ENCODE results near the gene TRIM63. TPM values are rescaled to one million over a fixed set of nuclear protein-coding genes. Genes with fewer than 3 reads are reported as not detected.
A peak's percentile ranks its signal among the peaks of the same experiment; 100 is the strongest.

TRIM63 gene
- total and polyA plus RNA-seq, 7 donors: 74.2 to 2,937 (median 541) TPM

DNA sequence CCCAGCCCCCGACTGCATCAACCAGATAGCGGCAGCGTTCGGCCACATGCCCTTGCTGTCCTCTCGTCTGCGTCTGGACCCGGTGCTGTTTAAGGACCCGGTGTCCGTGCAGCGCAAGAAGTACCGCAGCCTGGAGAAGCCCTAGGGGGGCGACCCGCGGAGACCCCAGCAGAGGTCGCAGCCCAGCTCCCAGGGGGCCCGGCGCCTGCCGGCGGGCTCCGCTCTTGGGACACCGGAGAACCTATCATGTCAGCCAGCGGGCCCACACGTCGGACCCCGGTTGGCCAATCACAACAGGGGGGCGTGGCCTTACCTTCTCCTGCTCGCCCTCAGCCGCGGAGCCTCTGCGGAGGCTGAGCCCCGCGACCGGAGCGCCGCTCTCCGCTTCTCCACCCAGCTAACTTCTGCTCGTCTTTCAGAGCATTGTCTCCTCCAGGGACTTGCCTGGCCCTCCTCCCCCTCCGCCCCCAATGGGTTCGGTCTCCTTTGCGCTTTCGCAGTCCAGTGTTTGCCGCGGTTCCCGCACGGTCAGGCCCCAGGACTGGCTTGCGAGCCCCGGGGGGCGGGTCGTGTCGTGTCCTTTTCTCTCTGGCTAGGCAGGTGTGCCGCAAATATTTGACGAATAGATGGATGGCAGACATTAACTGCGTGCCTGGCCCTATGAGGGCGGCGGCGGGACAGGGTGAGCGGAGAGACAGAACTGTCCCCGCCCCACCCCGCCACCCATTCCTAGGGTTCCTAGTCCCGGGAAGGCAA is 32.0 kb downstream of the TRIM63 start:
- no peaks in the 10 kb centered on the region for H3K27me3 ChIP-seq (ENCODE audit: insufficient read depth in 3 of 3, low read length in 2 of 3)
- peak overlapping the region; percentile 94 for H3K27ac ChIP-seq
- H3K9me3 ChIP-seq: no peaks in the 10 kb centered on the region
- ATAC-seq (peak; percentile 75 to 80 (median 78)), DNase-seq (peak; percentile 94 to 97)
- 0 to 1% (median 1%) methylated on average over 53 to 60 of the region's 60 CpGs for WGBS, 3 donors
- peaks cover 35% of the 10 kb centered on the region for H3K4me1 ChIP-seq
- TF ChIP-seq, protein P1, sequence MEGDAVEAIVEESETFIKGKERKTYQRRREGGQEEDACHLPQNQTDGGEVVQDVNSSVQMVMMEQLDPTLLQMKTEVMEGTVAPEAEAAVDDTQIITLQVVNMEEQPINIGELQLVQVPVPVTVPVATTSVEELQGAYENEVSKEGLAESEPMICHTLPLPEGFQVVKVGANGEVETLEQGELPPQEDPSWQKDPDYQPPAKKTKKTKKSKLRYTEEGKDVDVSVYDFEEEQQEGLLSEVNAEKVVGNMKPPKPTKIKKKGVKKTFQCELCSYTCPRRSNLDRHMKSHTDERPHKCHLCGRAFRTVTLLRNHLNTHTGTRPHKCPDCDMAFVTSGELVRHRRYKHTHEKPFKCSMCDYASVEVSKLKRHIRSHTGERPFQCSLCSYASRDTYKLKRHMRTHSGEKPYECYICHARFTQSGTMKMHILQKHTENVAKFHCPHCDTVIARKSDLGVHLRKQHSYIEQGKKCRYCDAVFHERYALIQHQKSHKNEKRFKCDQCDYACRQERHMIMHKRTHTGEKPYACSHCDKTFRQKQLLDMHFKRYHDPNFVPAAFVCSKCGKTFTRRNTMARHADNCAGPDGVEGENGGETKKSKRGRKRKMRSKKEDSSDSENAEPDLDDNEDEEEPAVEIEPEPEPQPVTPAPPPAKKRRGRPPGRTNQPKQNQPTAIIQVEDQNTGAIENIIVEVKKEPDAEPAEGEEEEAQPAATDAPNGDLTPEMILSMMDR (IDR thresholded peaks at IDR 0.05): no peak
- H3K4me3 ChIP-seq: peak overlapping the region; percentile 80
- H3K36me3 ChIP-seq (ENCODE audit: insufficient read depth in 1 of 2, low read depth in 1 of 2): no peaks in the 10 kb centered on the region
- intact Hi-C loops (cut with DNase I): loop anchor here (5.0 kb wide), 3 partner anchors 57 to 127 kb away; no protein-coding TSS in a partner anchor

DNA sequence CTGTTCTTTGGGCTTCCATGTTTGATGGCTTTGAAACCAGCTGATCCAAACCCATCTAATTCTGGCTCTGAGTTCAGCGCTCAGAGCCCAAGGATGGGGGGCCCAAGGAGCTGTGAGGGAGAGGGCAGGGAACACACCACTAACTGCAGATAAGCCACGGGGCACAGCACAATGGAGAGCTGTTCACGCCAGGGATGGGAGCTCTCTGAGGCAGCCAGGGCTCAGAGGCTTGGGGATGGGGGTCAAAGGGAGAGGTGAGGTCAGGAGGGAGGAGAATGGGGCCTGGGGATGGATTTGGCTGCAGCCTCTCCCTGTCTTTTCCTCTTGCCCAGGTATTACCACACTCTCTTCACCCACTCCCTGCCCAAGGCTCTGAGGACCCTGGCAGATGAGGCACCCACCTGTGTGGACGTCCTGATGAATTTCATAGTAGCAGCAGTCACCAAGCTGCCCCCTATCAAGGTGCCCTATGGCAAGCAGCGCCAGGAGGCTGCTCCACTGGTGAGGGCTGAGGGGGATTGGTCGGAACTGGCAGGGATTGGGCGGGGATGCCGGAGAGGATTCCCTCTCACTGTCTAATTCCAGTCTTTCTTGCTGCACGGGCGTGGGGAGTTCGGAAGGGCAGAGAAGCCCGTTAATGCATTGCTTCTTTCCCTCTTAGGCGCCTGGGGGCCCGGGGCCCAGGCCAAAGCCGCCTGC is 32.8 kb downstream of the TRIM63 start:
- no peaks in the 10 kb centered on the region for H3K27me3 ChIP-seq (ENCODE audit: insufficient read depth in 3 of 3, low read length in 2 of 3)
- no peak for DNase-seq
- 16 to 22% (median 19%) methylated on average over 13 to 15 of the region's 15 CpGs for WGBS, 3 donors
- no peaks in the 10 kb centered on the region for H3K9me3 ChIP-seq
- TF ChIP-seq, protein P1 (IDR thresholded peaks at IDR 0.05): no peak
- peaks cover 35% of the 10 kb centered on the region for H3K4me1 ChIP-seq
- no peak for ATAC-seq
- intact Hi-C loops (cut with DNase I): loop anchor here (5.0 kb wide), 3 partner anchors 58 to 128 kb away; no protein-coding TSS in a partner anchor
- H3K36me3 ChIP-seq (ENCODE audit: insufficient read depth in 1 of 2, low read depth in 1 of 2): no peaks in the 10 kb centered on the region
- peak overlapping the region; percentile 94 for H3K27ac ChIP-seq
- peak overlapping the region; percentile 80 for H3K4me3 ChIP-seq

DNA sequence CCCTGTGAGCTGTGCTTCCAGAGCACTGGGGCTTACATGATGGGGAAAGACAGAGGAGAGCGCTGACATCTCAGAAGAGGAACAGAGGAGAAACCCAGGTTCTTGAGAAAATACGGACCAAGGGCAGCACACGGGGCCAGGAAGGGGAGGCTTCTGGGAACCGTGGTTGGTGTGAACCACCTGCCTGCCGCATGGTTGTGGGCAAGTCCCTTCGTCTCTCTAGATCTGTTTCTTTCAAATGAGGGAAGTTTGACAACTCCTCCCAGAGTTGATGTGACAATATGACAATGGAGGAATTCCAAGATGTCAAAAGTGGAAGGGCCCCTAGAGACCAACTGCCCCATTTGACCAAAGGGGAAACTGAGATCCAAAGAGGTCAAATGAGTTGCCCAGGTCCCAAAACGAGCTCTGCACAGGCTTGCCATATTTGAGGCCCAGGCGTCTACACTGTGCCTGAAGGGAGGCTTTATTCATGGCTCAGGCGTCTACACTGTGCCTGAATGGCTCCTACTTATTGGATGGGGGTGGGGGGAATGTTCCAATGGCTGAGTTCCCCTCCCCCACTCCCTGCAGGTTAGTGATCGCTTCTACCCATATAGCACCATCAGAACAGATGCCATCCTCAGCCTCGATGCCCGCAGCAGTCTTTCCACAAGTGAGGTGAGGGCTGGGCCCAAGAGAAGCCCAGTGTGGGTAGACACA is 34.6 kb downstream of the TRIM63 start:
- Histone ChIP-seq H3K27me3 (ENCODE audit: insufficient read depth in 3 of 3, low read length in 2 of 3) (no peaks in the 10 kb centered on the region), H3K36me3 (ENCODE audit: insufficient read depth in 1 of 2, low read depth in 1 of 2) (no peaks in the 10 kb centered on the region), H3K4me1 (peaks cover 20% of the 10 kb centered on the region), H3K27ac (no peak overlapping the region), H3K9me3 (no peaks in the 10 kb centered on the region), H3K4me3 (no peak overlapping the region)
- intact Hi-C loops (cut with DNase I): no loop called here
- 82 to 84% (median 84%) methylated on average over 12 of the region's 12 CpGs for WGBS, 3 donors
- TF ChIP-seq, protein P1 (IDR thresholded peaks at IDR 0.05): no peak
- DNase-seq (peak in 1 of 2 donors; percentile 40), ATAC-seq (no peak)

GRCh38 chr1:26031611-26032220 is 35.7 kb downstream of the TRIM63 start:
- ATAC-seq (no peak), DNase-seq (no peak)
- Histone ChIP-seq H3K9me3 (no peaks in the 10 kb centered on the region), H3K27ac (no peak overlapping the region), H3K36me3 (ENCODE audit: insufficient read depth in 1 of 2, low read depth in 1 of 2) (no peaks in the 10 kb centered on the region), H3K4me3 (no peak overlapping the region), H3K27me3 (ENCODE audit: insufficient read depth in 3 of 3, low read length in 2 of 3) (no peaks in the 10 kb centered on the region), H3K4me1 (peaks cover 9% of the 10 kb centered on the region)
- intact Hi-C loops (cut with DNase I): no loop called here
- TF ChIP-seq, protein P1 (IDR thresholded peaks at IDR 0.05): no peak
- 67 to 72% (median 69%) methylated on average over 3 of the region's 3 CpGs for WGBS, 3 donors

Data from psoas muscle (tissue), 8 donors.